Kidney (tissue), 14 donors: Measurements from ENCODE around the gene ENTPD6. TPM values are rescaled to one million over a fixed set of nuclear protein-coding genes. Genes with fewer than 3 reads are reported as not detected.

Source experiments
- DNase-seq, 5 donors: peaks; one replicate each; pipeline ENCODE4 v3.0.0-alpha.2; 2013 to 2020
- FAIRE-seq: peaks from 2 replicates; lab custom pipeline; 2012; peaks lifted over from hg19 to GRCh38; lab: Jason Lieb, UNC
- H3K27ac ChIP-seq, 2 donors: one replicate each; pipeline ENCODE4 v1.7.0; 2013; ENCODE audit warnings: low read depth in 2 of 2, low read length in 2 of 2, inconsistent platforms in 1 of 2
- H3K27me3 ChIP-seq: one replicate; pipeline ENCODE4 v1.7.1; 2013; ENCODE audit warnings: low read length, inconsistent platforms; ENCODE audit not compliant: control insufficient read depth, insufficient read depth
- H3K36me3 ChIP-seq, 3 donors: one replicate each; pipeline versions ENCODE4 v1.7.0 to v1.7.1; 2013; ENCODE audit warnings: low read length in 3 of 3, control low read depth in 1 of 3, inconsistent platforms in 1 of 3; ENCODE audit not compliant: insufficient read depth in 3 of 3, control insufficient read depth in 2 of 3
- H3K4me1 ChIP-seq, 3 donors: one replicate each; pipeline versions ENCODE4 v1.7.0 to v1.7.1; 2013; ENCODE audit warnings: low read length in 3 of 3, inconsistent platforms in 1 of 3, low read depth in 1 of 3; ENCODE audit not compliant: control insufficient read depth in 2 of 3, insufficient read depth in 2 of 3
- H3K4me3 ChIP-seq, 3 donors: one replicate each; pipeline versions ENCODE4 v1.7.0 to v1.8.1; 2013; ENCODE audit warnings: low read length in 3 of 3, control low read depth in 1 of 3, inconsistent platforms in 1 of 3
- H3K9ac ChIP-seq, 3 donors: one replicate each; pipeline versions ENCODE4 v1.7.0 to v1.7.1; 2013; ENCODE audit warnings: low read length in 3 of 3, control low read depth in 1 of 3, inconsistent platforms in 1 of 3
- H3K9me3 ChIP-seq, 3 donors: one replicate each; pipeline versions ENCODE4 v1.7.0 to v1.7.1; 2013; ENCODE audit warnings: low read length in 3 of 3, control low read depth in 1 of 3, inconsistent platforms in 1 of 3; ENCODE audit not compliant: control insufficient read depth in 2 of 3, insufficient read depth in 1 of 3
- intact Hi-C: fragments of 100-400 bp; cut with DNase I; formaldehyde crosslinking; loops from one replicate; pipeline ENCODE4 v1.11.1; 2022
- polyA plus RNA-seq: library from polyadenylated mRNA; stranded (reverse); fragments of 350-450 nt; fragmentation: Illumina TruSeq; extraction: RNeasy Lipid Tissue Mini Kit (QIAGEN cat#74804); gene quantifications from one replicate; pipeline ENCODE4 v1.2.3, GENCODE V29; 2014; ENCODE audit warnings: low read depth, low replicate concordance; ENCODE audit not compliant: insufficient read depth
- total RNA-seq: library from RNA; stranded (reverse); fragmentation: NEBNext Ultra II Directional; extraction: Animal tissue kit (Norgen Biotek cat#: 25700); gene quantifications from one replicate; pipeline ENCODE4 v1.2.1, GENCODE V29; 2021
- TF ChIP-seq, protein P1 (sequence below): IDR thresholded peaks from 3 replicates; pipeline ENCODE4 v1.5.1; 2012; ENCODE audit warnings: mild to moderate bottlenecking, moderate library complexity, borderline replicate concordance; ENCODE audit not compliant: insufficient read depth; ENCODE audit errors: extremely low read depth
- donor health status: control.
- donor health status: control.
- donor health status: control.
- donor health status: control.
- donor health status: control.
- donor health status: DM: yes; HTN: yes; CAD: no.
- donor health status: Normal renal cell carcinoma (clear cell type).

Gene ENTPD6
- total and polyA plus RNA-seq, 2 donors from 2014 or later: 59.0 to 95.7 TPM

DNA sequence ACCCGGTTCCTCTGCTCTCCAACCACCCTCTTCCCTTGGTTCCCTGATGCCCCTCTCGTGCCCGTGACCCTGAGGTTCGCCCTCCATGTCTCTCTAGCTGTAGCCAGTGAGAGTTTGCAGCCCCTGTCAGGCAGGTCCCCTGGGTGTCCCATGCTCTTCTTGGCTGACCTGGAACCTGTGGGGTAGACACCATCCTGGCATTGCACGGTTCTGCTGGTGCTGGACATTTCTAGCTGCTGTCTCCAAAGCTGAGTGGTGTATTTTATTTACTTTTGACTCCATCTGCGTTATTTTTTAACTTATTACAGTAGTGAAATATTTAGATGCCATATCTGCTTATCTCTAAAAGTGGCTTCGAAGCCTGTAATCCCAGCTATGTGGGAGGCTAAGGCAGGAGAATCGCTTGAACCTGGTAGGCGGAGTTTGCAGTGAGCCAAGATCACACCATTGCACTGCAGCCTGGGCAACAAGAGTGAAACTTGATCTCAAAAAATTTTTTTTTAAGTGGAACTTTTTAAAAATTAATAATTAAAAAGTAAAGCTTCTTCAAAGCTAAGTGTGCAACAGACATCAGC is 12.5 kb downstream of the ENTPD6 start:
- FAIRE-seq (no peak), DNase-seq (no peak)
- Histone ChIP-seq H3K9ac (no peak overlapping the region), H3K27ac (no peak overlapping the region), H3K27me3 (no peaks in the 10 kb centered on the region), H3K4me1 (no peaks in the 10 kb centered on the region), H3K4me3 (no peak overlapping the region), H3K9me3 (no peaks in the 10 kb centered on the region), H3K36me3 (peaks cover 0 to 11% (median 10%) of the 10 kb centered on the region in 3 donors)
- TF ChIP-seq, protein P1, sequence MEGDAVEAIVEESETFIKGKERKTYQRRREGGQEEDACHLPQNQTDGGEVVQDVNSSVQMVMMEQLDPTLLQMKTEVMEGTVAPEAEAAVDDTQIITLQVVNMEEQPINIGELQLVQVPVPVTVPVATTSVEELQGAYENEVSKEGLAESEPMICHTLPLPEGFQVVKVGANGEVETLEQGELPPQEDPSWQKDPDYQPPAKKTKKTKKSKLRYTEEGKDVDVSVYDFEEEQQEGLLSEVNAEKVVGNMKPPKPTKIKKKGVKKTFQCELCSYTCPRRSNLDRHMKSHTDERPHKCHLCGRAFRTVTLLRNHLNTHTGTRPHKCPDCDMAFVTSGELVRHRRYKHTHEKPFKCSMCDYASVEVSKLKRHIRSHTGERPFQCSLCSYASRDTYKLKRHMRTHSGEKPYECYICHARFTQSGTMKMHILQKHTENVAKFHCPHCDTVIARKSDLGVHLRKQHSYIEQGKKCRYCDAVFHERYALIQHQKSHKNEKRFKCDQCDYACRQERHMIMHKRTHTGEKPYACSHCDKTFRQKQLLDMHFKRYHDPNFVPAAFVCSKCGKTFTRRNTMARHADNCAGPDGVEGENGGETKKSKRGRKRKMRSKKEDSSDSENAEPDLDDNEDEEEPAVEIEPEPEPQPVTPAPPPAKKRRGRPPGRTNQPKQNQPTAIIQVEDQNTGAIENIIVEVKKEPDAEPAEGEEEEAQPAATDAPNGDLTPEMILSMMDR: no peak
- intact Hi-C loops: no loop called here

DNA sequence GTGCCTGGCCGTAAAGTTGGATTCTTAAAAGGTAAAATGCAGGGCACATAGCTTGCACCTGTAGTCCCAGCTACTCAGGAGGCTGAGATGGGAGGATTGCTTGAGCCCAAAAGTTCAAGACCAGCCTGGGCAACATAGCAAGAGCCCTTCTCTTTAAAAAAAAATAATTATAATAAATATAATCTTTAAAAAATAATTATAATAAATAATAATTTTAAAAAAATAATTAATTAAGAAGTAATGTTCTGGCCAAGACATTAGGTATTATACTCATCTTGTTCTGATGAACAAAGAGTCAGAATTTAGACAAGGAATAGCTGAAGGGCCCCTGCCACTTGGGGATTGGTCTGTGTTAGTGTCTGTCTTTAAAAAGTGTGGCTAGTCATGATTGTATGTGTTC is 13.9 kb downstream of the ENTPD6 start:
- TF ChIP-seq, protein P1: no peak
- H3K9me3 ChIP-seq: no peaks in the 10 kb centered on the region
- H3K27ac ChIP-seq: no peak overlapping the region
- no peaks in the 10 kb centered on the region for H3K27me3 ChIP-seq
- H3K36me3 ChIP-seq: peaks cover 0 to 15% (median 12%) of the 10 kb centered on the region in 3 donors
- DNase-seq (no peak), FAIRE-seq (no peak)
- H3K4me1 ChIP-seq: no peaks in the 10 kb centered on the region
- H3K9ac ChIP-seq: no peak overlapping the region
- intact Hi-C loops: no loop called here
- H3K4me3 ChIP-seq: no peak overlapping the region

DNA sequence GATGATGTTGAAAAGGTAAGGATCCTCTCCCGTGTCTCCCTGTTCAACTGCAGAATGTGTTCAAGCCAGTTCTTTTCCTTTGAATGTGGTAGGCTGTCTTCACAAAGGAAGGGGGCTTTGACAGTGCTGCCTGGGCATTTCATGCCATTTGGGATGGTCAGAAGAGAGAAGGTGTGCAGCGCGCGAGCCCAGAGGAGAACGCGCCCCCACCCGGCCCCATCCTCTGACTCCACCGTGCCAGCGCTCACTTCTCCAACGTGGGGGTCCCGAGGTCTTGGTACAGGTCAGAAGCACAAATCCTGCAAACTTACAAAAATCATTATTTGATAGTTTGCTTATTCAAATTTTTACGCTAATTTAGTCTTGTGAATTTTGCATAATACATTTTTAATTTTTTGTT is 14.4 kb downstream of the ENTPD6 start:
- no peaks in the 10 kb centered on the region for H3K27me3 ChIP-seq
- no peak overlapping the region for H3K27ac ChIP-seq
- H3K36me3 ChIP-seq: peaks cover 0 to 15% (median 12%) of the 10 kb centered on the region in 3 donors
- DNase-seq (no peak), FAIRE-seq (no peak)
- TF ChIP-seq, protein P1: no peak
- H3K9ac ChIP-seq: no peak overlapping the region
- no peaks in the 10 kb centered on the region for H3K4me1 ChIP-seq
- no peaks in the 10 kb centered on the region for H3K9me3 ChIP-seq
- intact Hi-C loops: no loop called here
- H3K4me3 ChIP-seq: no peak overlapping the region

DNA sequence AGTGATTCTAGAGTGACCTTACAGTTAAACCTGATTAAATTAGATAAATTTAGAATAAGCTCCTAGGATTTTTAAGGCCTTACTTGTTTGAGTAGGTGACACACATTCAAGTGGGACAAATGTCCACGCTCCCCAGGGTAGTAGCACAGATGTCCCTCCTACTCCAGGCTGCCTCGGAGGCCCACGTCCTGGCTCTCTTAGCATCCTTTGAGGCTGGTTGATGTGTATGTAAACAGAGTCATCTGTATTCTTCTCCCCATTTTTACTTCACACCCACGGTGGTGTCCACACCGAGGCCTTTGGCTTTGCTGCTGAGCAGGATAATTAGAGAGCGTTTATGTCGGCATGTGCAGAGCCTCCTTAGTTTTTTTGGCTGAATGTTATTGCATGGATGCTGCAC is 15.8 kb downstream of the ENTPD6 start:
- FAIRE-seq: no peak
- H3K36me3 ChIP-seq: peaks cover 0 to 25% (median 24%) of the 10 kb centered on the region in 3 donors
- H3K4me3 ChIP-seq: no peak overlapping the region
- H3K4me1 ChIP-seq: no peaks in the 10 kb centered on the region
- no peak for DNase-seq
- no peak overlapping the region for H3K9ac ChIP-seq
- intact Hi-C loops: no loop called here
- no peaks in the 10 kb centered on the region for H3K27me3 ChIP-seq
- H3K27ac ChIP-seq: no peak overlapping the region
- no peaks in the 10 kb centered on the region for H3K9me3 ChIP-seq
- TF ChIP-seq, protein P1: no peak
